Erythroblast (primary cell): ENCODE results near the gene SMARCD3.

Experiments used
- DNase-seq, 2 experiments: peaks; one replicate each; lab custom pipeline; 2025; lab: John Stamatoyannopoulos, UW
- GATA1 ChIP-seq: IDR thresholded peaks from 2 replicates; pipeline ENCODE4 v1.6.1; 2011; ENCODE audit warnings: low read depth, mild to moderate bottlenecking, control low read depth, low read length, moderate library complexity
- POLR2A ChIP-seq: IDR thresholded peaks from 2 replicates; pipeline ENCODE4 v1.6.1; 2011; ENCODE audit warnings: mild to moderate bottlenecking, low read length

Gene SMARCD3

GRCh38 chr7:151249034-151249731, 689 bp upstream of the SMARCD3 start:
- peak; percentile 25 to 38 for DNase-seq
- no peak for TF ChIP-seq POLR2A
- no peak for TF ChIP-seq GATA1

DNA sequence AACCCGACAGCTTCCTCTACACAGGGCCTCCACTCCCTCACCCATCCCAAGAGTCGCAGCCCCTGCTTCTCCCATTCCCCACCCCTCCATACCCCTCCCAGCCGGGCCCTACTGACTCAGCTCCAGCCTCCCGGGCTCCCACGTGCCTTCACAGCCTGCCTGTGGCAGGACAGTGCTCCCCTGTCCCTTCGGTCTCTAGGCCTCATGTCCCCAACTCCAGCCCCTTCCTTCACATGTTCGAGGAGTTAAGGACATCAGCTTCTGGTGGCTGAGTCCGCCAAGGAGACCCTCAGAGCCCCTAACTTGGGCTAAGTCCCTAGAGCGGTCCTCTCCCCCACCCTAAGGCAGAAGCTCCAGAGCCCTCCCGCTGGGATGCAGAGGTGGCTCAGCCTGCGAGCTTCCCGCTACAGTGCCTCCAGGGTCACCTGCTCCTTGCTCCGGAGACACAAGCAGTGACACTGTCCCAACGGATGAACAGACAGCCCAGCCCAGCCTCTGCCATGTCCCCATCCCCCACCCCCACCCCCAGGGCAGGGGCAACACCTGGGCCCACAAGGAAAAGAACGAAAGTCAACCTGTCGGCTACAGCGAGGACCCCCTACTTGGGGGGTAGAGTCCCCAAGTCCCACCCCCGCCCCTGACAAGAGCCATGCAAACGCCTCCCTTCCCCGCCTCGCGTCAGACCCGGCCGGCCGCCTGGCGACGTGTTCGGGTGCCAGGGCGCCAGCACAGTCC, 716 bp downstream of the SMARCD3 start:
- TF ChIP-seq GATA1 (no peak), POLR2A (no peak)
- no peak for DNase-seq

DNA sequence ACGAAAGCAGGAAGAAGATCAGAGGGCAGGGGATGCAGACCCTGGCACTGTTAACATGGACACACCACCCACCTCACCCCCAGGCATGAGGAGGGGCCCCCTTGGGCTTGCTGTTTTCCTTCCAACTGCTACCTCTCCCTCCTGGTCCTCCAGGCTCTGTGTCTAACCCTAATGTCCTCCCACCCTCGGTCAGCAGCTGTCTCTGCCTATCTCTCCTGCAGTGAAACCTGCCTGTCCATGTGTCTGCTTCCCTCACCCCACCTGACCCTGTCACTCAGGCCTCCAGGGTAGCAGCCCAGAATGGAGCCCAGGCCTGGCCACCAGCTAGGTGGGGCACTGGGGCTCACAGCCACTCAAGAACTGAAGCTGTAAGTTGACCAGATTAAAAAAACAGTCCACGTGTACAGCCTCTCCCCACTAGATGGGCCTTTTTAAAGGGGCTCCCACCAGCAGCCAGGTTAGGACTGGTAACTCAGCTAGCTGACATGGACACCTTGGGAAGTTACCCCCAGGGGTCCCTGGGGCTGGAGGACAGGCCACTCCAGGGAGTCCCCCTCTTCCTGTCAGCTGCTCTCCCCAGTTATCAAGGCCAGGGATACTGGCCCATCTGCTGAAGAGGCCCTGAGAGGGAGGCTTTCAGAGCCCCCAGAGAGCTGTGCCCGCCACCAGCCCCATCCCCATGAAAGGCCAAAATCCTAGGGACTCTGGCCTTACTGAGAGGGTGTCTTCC, 1.5 kb downstream of the SMARCD3 start:
- no peak for DNase-seq
- TF ChIP-seq POLR2A (no peak), GATA1 (no peak)

DNA sequence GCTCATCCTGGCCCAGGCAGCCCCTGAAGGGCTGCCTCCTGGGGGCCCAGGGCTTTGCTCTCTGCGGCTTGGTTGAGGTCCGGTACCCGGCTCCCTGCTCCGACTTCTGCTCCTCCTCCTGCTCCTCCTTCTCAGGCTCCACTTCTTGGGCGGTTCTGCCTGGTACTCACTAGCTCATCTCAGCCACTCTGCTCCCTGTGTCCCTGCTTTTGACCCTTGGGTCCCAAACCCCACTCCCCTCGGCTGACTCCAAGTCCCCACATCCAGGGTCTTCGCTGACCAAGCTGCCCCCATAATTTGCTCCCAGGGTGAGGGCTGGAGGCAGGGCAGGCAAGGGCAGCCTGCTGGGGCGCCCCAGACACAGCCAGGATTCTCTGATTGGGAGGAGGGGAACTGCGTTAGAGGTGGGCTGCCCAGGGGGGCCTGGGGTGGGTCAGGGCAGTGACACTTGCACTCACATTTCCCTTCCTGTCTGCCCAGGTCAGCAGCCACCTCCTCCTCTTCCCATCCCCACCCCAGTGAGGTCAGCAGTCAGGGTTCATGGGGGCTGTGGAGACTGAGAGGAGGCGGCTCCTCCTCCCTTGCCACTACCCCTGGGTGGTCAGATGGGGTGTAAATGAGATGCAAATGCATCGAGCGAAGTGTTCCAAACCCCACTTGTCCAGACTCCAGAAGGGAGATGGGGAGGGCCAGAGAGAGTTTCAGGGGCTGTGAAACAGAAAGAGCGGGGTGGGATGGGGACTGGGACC, 2.2 kb downstream of the SMARCD3 start:
- no peak for DNase-seq
- TF ChIP-seq GATA1 (no peak), POLR2A (no peak)

- TF ChIP-seq POLR2A (no peak), GATA1 (no peak)
- peak; percentile 42 to 56 for DNase-seq
Measured at GRCh38 chr7:151245360-151246101, 3.0 kb downstream of the SMARCD3 start.

- DNase-seq: no peak
- TF ChIP-seq GATA1 (no peak), POLR2A (no peak)
Measured at GRCh38 chr7:151244841-151245346, 3.6 kb downstream of the SMARCD3 start.

DNA sequence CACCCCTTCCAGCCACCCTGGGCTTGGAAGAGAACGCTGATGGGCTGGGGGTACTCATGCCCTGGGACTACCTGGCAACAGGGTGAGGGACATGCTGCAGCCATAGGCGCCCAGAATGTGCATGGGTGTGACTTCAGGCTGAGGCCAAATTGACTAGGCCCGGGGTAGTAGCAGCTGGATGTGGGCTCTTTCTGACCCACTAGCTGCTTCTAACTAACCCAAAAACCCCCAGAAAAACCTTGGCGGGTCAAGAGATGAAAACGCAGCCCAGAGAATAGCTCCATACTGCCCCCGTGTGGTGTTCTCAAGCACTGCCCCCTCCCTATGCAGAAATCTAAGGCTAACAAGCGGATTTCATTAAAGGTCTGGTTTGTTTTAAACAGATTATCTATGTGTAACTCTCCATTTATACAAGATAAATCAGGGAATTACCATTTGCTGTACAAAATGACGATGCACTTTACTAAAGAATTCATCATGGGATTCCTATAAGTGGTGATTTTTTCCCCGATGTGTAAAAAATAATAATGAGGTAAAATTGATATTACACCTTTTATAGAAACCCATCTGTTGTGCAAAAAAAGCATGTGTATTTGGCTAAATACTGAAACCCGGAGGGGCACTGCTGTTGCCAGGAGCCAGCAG, 4.2 kb downstream of the SMARCD3 start:
- TF ChIP-seq GATA1 (no peak), POLR2A (no peak)
- peak; percentile 61 to 80 for DNase-seq

- DNase-seq: peak; percentile 50 to 69
Measured at GRCh38 chr7:151243408-151244195, 4.9 kb downstream of the SMARCD3 start.

GRCh38 chr7:151243045-151243349, 5.5 kb downstream of the SMARCD3 start:
- DNase-seq: no peak
- TF ChIP-seq GATA1 (no peak), POLR2A (no peak)

More at GRCh38 chr7:151243408-151244195, 4.9 kb downstream of the SMARCD3 start:
- TF ChIP-seq GATA1 (no peak), POLR2A (no peak)

- no peak for DNase-seq
- TF ChIP-seq GATA1: no peak
- no peak for TF ChIP-seq POLR2A
Measured at GRCh38 chr7:151242159-151243044, 6.1 kb downstream of the SMARCD3 start.

DNA sequence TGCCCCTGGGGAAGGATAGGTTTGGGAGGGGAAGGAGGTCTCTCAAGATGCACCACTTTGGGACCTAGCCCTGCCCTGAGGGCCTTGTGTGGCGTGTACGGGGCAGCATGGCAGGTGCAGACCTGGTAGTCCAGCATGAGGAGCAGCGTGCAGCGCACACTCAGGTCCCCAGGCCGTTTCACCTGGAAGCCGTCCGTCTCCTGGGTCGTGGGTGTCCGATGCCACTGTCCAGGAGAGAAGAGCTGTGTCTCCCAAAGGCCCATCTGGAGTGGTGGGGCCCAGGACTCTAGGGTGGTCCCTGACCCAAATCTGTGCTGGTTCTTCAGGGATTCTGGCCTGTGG, 6.8 kb downstream of the SMARCD3 start:
- TF ChIP-seq POLR2A (no peak), GATA1 (no peak)
- DNase-seq: no peak
